ENCODE measurements around the gene LILRA6. TPM values are rescaled to one million over a fixed set of nuclear protein-coding genes. Genes with fewer than 3 reads are reported as not detected.

The LILRA6 gene
- total RNA-seq, 1 experiment from 2014 or later = not detected

Small RNA genes lying within 50 kb of the gene (microRNA-seq; reads per million reads assigned to microRNA genes)
- not detected for gene MIR4752

Other genes starting within 250 kb of the LILRA6 start
- gene VSTM1, start 178.9 kb downstream of the LILRA6 start, total RNA-seq (2022) = not detected in 2 replicates
- not detected in 2 replicates for gene TARM1, start 161.4 kb downstream of the LILRA6 start, total RNA-seq (2022)
- gene OSCAR, start 142.0 kb downstream of the LILRA6 start, total RNA-seq (2022) = 0.23 TPM in 1 of 2 replicates, not detected in the other
- 185 and 196 TPM in 2 replicates for gene NDUFA3, start 139.9 kb downstream of the LILRA6 start, total RNA-seq (2022)
- 23.0 and 26.0 TPM in 2 replicates for gene TFPT, start 127.1 kb downstream of the LILRA6 start, total RNA-seq (2022)
- gene PRPF31, start 127.0 kb downstream of the LILRA6 start, total RNA-seq (2022) = 95.0 and 99.0 TPM in 2 replicates
- 77.7 and 82.1 TPM in 2 replicates for gene CNOT3, start 105.0 kb downstream of the LILRA6 start, total RNA-seq (2022)
- gene LENG1, start 83.1 kb downstream of the LILRA6 start, total RNA-seq (2022) = 6.6 and 6.9 TPM in 2 replicates
- 38.9 and 45.9 TPM in 2 replicates for gene TMC4, start 69.6 kb downstream of the LILRA6 start, total RNA-seq (2022)
- 137 and 149 TPM in 2 replicates for gene MBOAT7, start 53.2 kb downstream of the LILRA6 start, total RNA-seq (2022)
- 42.6 TPM in 2 replicates for gene TSEN34, start 51.5 kb downstream of the LILRA6 start, total RNA-seq (2022)
- gene RPS9, start 41.9 kb downstream of the LILRA6 start, total RNA-seq (2022) = 1,040 and 1,045 TPM in 2 replicates
- not detected in 2 replicates for gene LILRB3, start 19.8 kb downstream of the LILRA6 start, total RNA-seq (2022)
- not detected in 2 replicates for gene LILRB5, start 14.5 kb upstream of the LILRA6 start, total RNA-seq (2022)
- not detected in 2 replicates for gene LILRB2, start 38.3 kb upstream of the LILRA6 start, total RNA-seq (2022)
- gene LILRA5, start 70.4 kb upstream of the LILRA6 start, total RNA-seq (2022) = not detected in 2 replicates
- gene LILRA4, start 96.4 kb upstream of the LILRA6 start, total RNA-seq (2022) = not detected in 2 replicates
- gene LAIR1, start 122.1 kb upstream of the LILRA6 start, total RNA-seq (2022) = not detected in 2 replicates
- gene TTYH1, start 172.7 kb upstream of the LILRA6 start, total RNA-seq (2022) = not detected in 2 replicates
- 143 and 148 TPM in 2 replicates for gene LENG8, start 206.4 kb upstream of the LILRA6 start, total RNA-seq (2022)
- gene LENG9, start 221.0 kb upstream of the LILRA6 start, total RNA-seq (2022) = 6.7 and 6.9 TPM in 2 replicates
- 7.1 and 8.6 TPM in 2 replicates for gene CDC42EP5, start 230.5 kb upstream of the LILRA6 start, total RNA-seq (2022)

Data from Caco-2 (cell line).